Liver (tissue), 9 donors: Measurements from ENCODE around the gene PCDHGA6. TPM values are rescaled to one million over a fixed set of nuclear protein-coding genes. Genes with fewer than 3 reads are reported as not detected.

Source experiments
- DNase-seq: peaks from one replicate; pipeline ENCODE4 v3.0.0-alpha.2; 2017; ENCODE audit warnings: low spot score
- H3K27ac ChIP-seq, 2 donors: one replicate each; pipeline ENCODE4 v1.7.0; 2013; ENCODE audit warnings: inconsistent platforms in 2 of 2, low read length in 2 of 2, control low read depth in 1 of 2, low read depth in 1 of 2, mild to moderate bottlenecking in 1 of 2
- H3K27me3 ChIP-seq, 4 donors: one replicate each; pipeline versions ENCODE4 v1.6.1 to v1.7.0; 2013; ENCODE audit warnings: low read length in 3 of 4, inconsistent platforms in 1 of 4, mild to moderate bottlenecking in 1 of 4, moderate library complexity in 1 of 4; ENCODE audit not compliant: control insufficient read depth in 4 of 4, insufficient read depth in 4 of 4
- H3K36me3 ChIP-seq, 4 donors: one replicate each; pipeline versions ENCODE4 v1.6.1 to v1.7.0; 2013; ENCODE audit warnings: low read length in 3 of 4, mild to moderate bottlenecking in 3 of 4, low read depth in 1 of 4, moderate library complexity in 1 of 4; ENCODE audit not compliant: control insufficient read depth in 4 of 4, insufficient read depth in 3 of 4
- H3K4me1 ChIP-seq, 4 donors: one replicate each; pipeline versions ENCODE4 v1.6.1 to v1.7.0; 2013; ENCODE audit warnings: low read length in 3 of 4, mild to moderate bottlenecking in 3 of 4, moderate library complexity in 1 of 4; ENCODE audit not compliant: control insufficient read depth in 4 of 4, insufficient read depth in 4 of 4
- H3K4me3 ChIP-seq, 3 donors: one replicate each; pipeline versions ENCODE4 v1.6.1 to v1.7.0; 2013; ENCODE audit warnings: low read length in 3 of 3, control low read depth in 1 of 3, low read depth in 1 of 3, mild to moderate bottlenecking in 1 of 3
- H3K9ac ChIP-seq, 2 donors: one replicate each; pipeline ENCODE4 v1.7.0; 2013; ENCODE audit warnings: low read length in 2 of 2, mild to moderate bottlenecking in 2 of 2, moderate library complexity in 2 of 2, control low read depth in 1 of 2, low read depth in 1 of 2
- H3K9me3 ChIP-seq, 4 donors: one replicate each; pipeline versions ENCODE4 v1.6.1 to v1.7.0; 2013; ENCODE audit warnings: low read length in 3 of 4; ENCODE audit not compliant: control insufficient read depth in 4 of 4
- EGR1 ChIP-seq, 2 donors: IDR thresholded peaks; 2 replicates each; pipeline ENCODE4 v1.6.1; 2016 to 2018; ENCODE audit warnings: antibody characterized with exemption in 2 of 2, low read depth in 2 of 2
- FOXA2 ChIP-seq: IDR thresholded peaks from 2 replicates; pipeline ENCODE4 v1.6.1; 2016; ENCODE audit warnings: antibody characterized with exemption
- GABPA ChIP-seq, 2 donors: IDR thresholded peaks in 1 of 2; conservative IDR thresholded peaks in 1 of 2; 2 replicates each; pipeline ENCODE4 v1.6.1; 2016; ENCODE audit warnings: antibody characterized with exemption in 2 of 2, mild to moderate bottlenecking in 1 of 2, moderate library complexity in 1 of 2
- HNF4A ChIP-seq, 2 donors: conservative IDR thresholded peaks; 2 replicates each; pipeline ENCODE4 v1.6.1; 2016; ENCODE audit warnings: antibody characterized with exemption in 2 of 2, mild to moderate bottlenecking in 2 of 2
- HNF4G ChIP-seq: IDR thresholded peaks from 2 replicates; pipeline ENCODE4 v1.6.1; 2016; ENCODE audit warnings: antibody characterized with exemption
- JUND ChIP-seq, 2 donors: IDR thresholded peaks; 2 replicates each; pipeline ENCODE4 v1.6.1; 2016; ENCODE audit warnings: antibody characterized with exemption in 2 of 2
- NR2F2 ChIP-seq: IDR thresholded peaks from 2 replicates; pipeline ENCODE4 v1.6.1; 2016; ENCODE audit warnings: antibody characterized with exemption
- RAD21 ChIP-seq, 2 donors: IDR thresholded peaks; 2 replicates each; pipeline ENCODE4 v1.6.1; 2016; ENCODE audit warnings: antibody characterized with exemption in 2 of 2, mild to moderate bottlenecking in 2 of 2
- RXRA ChIP-seq, 2 donors: IDR thresholded peaks; 2 replicates each; pipeline ENCODE4 v1.6.1; 2017 to 2018; ENCODE audit warnings: antibody characterized with exemption in 2 of 2, mild to moderate bottlenecking in 1 of 2
- SP1 ChIP-seq: IDR thresholded peaks from 2 replicates; pipeline ENCODE4 v1.6.1; 2018; ENCODE audit warnings: antibody characterized with exemption, mild to moderate bottlenecking
- TAF1 ChIP-seq: conservative IDR thresholded peaks from 2 replicates; pipeline ENCODE4 v1.6.1; 2016; ENCODE audit warnings: antibody characterized with exemption, mild to moderate bottlenecking
- YY1 ChIP-seq: IDR thresholded peaks from 2 replicates; pipeline ENCODE4 v1.6.1; 2016; ENCODE audit warnings: antibody characterized with exemption, mild to moderate bottlenecking
- WGBS: extraction: QIAGEN DNeasy Blood & Tissue Kit; methylation state at CpG from one replicate; pipeline ENCODE4 v1.1.7; 2013; 5-methylcytosine and 5-hydroxymethylcytosine counted together
- polyA plus RNA-seq, 2 donors: library from polyadenylated mRNA; stranded (reverse) in 1 of 2; unstranded in 1 of 2; fragments of 200-250 nt in 1 of 2; fragments of >200 nt in 1 of 2; fragmentation: Nextera tagmentation in 1 of 2; extraction: Ambion mirVana in 1 of 2; gene quantifications; one replicate each; pipeline versions ENCODE4 v1.2.1 to v1.2.3, GENCODE V29; 2013 to 2015
- total RNA-seq, 2 donors: library from RNA; depleted of rRNA; stranded (reverse); fragments of >200 nt; gene quantifications; one replicate each; pipeline ENCODE4 v1.2.3, GENCODE V29; 2014
- TF ChIP-seq, protein P1 (sequence below): IDR thresholded peaks from 2 replicates; pipeline ENCODE4 v1.6.1; 2016; ENCODE audit warnings: antibody characterized with exemption
- TF ChIP-seq, protein P2 (sequence below): IDR thresholded peaks from 2 replicates; pipeline ENCODE4 v1.6.1; 2016; ENCODE audit warnings: antibody characterized with exemption
- TF ChIP-seq, protein P3 (sequence below): IDR thresholded peaks from 2 replicates; pipeline ENCODE4 v1.6.1; 2016; ENCODE audit warnings: antibody characterized with exemption
- TF ChIP-seq, protein P4 (sequence below): fragments of 150-350 bp; IDR thresholded peaks from 2 replicates; pipeline ENCODE4 v1.5.1; 2017; ENCODE audit warnings: improper control_type of control experiment, low read depth, low read length; ENCODE audit not compliant: missing input control
- donor health status: healthy.
- donor health status: healthy.
- donor health status: healthy.
- donor health status: healthy.
- donor health status: healthy.

The PCDHGA6 gene
- total and polyA plus RNA-seq, 4 donors, result 0.08 to 0.67 (median 0.28) TPM

DNA sequence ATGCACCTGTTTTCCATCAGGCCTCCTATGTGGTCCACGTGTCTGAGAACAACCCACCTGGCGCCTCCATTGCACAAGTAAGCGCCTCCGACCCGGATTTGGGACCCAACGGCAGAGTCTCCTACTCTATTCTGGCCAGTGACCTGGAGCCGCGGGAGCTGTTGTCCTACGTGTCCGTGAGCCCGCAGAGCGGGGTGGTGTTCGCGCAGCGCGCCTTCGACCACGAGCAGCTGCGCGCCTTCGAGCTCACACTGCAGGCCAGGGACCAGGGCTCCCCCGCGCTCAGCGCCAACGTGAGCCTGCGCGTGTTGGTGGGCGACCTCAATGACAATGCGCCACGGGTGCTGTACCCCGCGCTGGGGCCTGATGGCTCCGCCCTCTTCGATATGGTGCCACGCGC, 22.1 kb upstream of the PCDHGA6 start:
- Histone ChIP-seq H3K4me1 (no peaks in the 10 kb centered on the region), H3K36me3 (peaks cover 0 to 3% (median 0%) of the 10 kb centered on the region in 4 donors), H3K9me3 (peaks cover 29 to 64% (median 45%) of the 10 kb centered on the region in 4 donors), H3K4me3 (peak overlapping the region in 1 of 3 donors; percentile 3), H3K9ac (no peak overlapping the region), H3K27me3 (peaks cover 0 to 3% (median 1%) of the 10 kb centered on the region in 4 donors), H3K27ac (no peak overlapping the region)
- TF ChIP-seq, protein P1, sequence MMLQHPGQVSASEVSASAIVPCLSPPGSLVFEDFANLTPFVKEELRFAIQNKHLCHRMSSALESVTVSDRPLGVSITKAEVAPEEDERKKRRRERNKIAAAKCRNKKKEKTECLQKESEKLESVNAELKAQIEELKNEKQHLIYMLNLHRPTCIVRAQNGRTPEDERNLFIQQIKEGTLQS, result no peak
- no peak for TF ChIP-seq RXRA (IDR thresholded peaks at IDR 0.05)
- no peak for TF ChIP-seq HNF4G
- TF ChIP-seq RAD21 (IDR thresholded peaks at IDR 0.05), result no peak
- no peak for TF ChIP-seq EGR1 (IDR thresholded peaks at IDR 0.05; ENCODE audit: low read depth in 2 of 2)
- TF ChIP-seq, protein P2, sequence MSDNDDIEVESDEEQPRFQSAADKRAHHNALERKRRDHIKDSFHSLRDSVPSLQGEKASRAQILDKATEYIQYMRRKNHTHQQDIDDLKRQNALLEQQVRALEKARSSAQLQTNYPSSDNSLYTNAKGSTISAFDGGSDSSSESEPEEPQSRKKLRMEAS, result no peak
- no peak for TF ChIP-seq SP1
- no peak for TF ChIP-seq HNF4A (conservative IDR thresholded peaks at IDR 0.05)
- TF ChIP-seq, protein P3, sequence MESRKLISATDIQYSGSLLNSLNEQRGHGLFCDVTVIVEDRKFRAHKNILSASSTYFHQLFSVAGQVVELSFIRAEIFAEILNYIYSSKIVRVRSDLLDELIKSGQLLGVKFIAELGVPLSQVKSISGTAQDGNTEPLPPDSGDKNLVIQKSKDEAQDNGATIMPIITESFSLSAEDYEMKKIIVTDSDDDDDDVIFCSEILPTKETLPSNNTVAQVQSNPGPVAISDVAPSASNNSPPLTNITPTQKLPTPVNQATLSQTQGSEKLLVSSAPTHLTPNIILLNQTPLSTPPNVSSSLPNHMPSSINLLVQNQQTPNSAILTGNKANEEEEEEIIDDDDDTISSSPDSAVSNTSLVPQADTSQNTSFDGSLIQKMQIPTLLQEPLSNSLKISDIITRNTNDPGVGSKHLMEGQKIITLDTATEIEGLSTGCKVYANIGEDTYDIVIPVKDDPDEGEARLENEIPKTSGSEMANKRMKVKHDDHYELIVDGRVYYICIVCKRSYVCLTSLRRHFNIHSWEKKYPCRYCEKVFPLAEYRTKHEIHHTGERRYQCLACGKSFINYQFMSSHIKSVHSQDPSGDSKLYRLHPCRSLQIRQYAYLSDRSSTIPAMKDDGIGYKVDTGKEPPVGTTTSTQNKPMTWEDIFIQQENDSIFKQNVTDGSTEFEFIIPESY, result no peak
- no peak for TF ChIP-seq NR2F2
- TF ChIP-seq GABPA (IDR thresholded peaks at IDR 0.05 in 1 of 2, conservative IDR thresholded peaks at IDR 0.05 in 1 of 2), result no peak
- TF ChIP-seq JUND (IDR thresholded peaks at IDR 0.05), result no peak
- WGBS, result 32% methylated on average over 32 of the region's 36 CpGs
- no peak for DNase-seq

DNA sequence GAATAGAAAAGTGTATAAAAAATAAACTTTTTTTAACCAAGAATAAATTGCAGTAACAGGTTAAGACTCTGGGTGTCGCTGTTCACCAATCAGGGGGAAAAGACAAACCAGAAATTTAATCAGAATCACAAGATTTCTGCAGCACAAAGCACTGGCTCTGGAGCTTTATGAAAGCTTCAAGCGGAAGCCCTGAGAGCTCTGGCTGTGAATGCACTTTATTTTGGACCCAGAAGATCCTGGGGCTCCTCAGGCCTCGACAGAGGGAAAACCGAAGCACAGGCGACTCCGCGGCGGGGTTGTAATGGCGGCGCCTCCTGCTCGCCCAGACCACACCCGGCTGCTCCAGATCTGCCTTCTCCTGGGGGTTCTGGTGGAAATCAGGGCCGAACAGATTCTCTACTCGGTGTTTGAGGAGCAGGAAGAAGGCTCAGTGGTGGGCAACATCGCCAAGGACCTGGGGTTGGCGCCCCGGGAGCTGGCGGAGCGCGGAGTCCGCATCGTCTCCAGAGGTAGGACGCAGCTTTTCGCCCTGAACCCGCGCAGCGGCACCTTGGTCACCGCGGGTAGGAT, 18.7 kb upstream of the PCDHGA6 start, which contains the start of gene PCDHGA4:
Gene PCDHGA4, plus strand, starts transcription at position 122 of the 570 bp plus-strand sequence. Its CDS starts 87 bp downstream, at position 209.
- H3K27me3 ChIP-seq, result peaks cover 0 to 2% (median under 1%) of the 10 kb centered on the region in 4 donors

More for the DNA sequence above, 18.7 kb upstream of the PCDHGA6 start, which contains the start of gene PCDHGA4:
- H3K9me3 ChIP-seq, result peaks cover 34 to 69% (median 47%) of the 10 kb centered on the region in 4 donors
- no peak for DNase-seq
- H3K36me3 ChIP-seq, result peaks cover 0 to 3% (median 0%) of the 10 kb centered on the region in 4 donors
- WGBS, result 14% methylated on average over 29 of the region's 29 CpGs
- no peaks in the 10 kb centered on the region for H3K4me1 ChIP-seq
- H3K27ac ChIP-seq, result no peak within 1 kb of the TSS
- TF ChIP-seq NR2F2, result no peak
- TF ChIP-seq GABPA (IDR thresholded peaks at IDR 0.05 in 1 of 2, conservative IDR thresholded peaks at IDR 0.05 in 1 of 2), result no peak
- TF ChIP-seq, protein P4, sequence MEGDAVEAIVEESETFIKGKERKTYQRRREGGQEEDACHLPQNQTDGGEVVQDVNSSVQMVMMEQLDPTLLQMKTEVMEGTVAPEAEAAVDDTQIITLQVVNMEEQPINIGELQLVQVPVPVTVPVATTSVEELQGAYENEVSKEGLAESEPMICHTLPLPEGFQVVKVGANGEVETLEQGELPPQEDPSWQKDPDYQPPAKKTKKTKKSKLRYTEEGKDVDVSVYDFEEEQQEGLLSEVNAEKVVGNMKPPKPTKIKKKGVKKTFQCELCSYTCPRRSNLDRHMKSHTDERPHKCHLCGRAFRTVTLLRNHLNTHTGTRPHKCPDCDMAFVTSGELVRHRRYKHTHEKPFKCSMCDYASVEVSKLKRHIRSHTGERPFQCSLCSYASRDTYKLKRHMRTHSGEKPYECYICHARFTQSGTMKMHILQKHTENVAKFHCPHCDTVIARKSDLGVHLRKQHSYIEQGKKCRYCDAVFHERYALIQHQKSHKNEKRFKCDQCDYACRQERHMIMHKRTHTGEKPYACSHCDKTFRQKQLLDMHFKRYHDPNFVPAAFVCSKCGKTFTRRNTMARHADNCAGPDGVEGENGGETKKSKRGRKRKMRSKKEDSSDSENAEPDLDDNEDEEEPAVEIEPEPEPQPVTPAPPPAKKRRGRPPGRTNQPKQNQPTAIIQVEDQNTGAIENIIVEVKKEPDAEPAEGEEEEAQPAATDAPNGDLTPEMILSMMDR, result no peak
- no peak for TF ChIP-seq TAF1
- TF ChIP-seq HNF4A (conservative IDR thresholded peaks at IDR 0.05), result no peak
- no peak for TF ChIP-seq FOXA2
- no peak for TF ChIP-seq HNF4G
- TF ChIP-seq, protein P1, result no peak
- no peak for TF ChIP-seq EGR1 (IDR thresholded peaks at IDR 0.05; ENCODE audit: low read depth in 2 of 2)
- TF ChIP-seq YY1, result no peak
- no peak for TF ChIP-seq RXRA (IDR thresholded peaks at IDR 0.05)
- peak within 1 kb of the TSS; percentile 29 to 45 (median 33) for H3K4me3 ChIP-seq
- no peak within 1 kb of the TSS for H3K9ac ChIP-seq
